GM04504 (cell line): ENCODE data around the gene P4HB.

Experiments
- DNase-seq: peaks from one replicate; pipeline ENCODE4 v3.0.0-alpha.2; 2012; ENCODE audit warnings: low read depth

P4HB gene

DNA sequence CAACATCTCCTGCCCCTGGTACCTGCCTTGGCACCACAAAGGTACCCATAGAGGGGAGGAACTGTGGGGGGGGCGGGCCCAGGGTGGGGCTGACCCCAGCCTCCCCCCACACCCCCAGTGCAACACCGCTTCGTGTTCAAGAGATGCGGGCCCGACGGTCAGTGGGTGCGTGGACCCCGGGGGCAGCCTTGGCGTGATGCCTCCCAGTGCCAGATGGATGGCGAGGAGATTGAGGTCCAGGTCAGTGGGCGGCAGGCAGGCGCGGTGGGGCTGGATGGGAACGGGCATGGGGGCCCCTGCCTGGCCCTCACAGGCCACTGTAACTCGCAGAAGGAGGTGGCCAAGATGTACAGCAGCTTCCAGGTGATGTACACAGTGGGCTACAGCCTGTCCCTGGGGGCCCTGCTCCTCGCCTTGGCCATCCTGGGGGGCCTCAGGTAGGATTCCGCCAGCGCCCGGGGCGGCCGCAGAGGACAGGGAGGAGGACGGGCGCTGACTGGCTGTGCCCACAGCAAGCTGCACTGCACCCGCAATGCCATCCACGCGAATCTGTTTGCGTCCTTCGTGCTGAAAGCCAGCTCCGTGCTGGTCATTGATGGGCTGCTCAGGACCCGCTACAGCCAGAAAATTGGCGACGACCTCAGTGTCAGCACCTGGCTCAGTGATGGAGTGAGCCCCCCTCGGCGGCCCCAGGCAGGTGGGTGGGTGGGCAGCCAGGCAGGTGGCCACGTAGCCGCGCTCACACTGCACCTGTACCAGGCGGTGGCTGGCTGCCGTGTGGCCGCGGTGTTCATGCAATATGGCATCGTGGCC lies 49.2 kb downstream of the P4HB start:
- no peak for DNase-seq

DNA sequence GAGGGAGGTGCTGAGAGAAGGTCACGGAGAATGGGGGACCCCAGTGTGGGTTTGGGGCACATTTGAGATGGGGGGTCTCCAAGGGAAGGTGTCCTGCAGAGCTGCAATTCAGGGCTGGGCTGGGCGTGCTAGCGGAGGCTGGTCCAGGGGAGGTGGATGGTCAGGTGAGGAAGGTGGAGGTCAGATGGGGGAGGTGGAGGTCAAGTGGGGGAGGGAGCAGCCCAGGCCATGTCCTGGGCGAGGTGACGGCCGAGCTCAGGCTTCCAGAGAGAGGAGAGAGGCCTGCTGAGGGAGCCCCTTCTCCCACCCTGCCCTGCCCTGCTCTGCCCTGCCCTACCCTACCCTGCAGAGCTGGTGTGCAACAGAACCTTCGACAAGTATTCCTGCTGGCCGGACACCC lies 49.9 kb downstream of the P4HB start:
- no peak for DNase-seq

DNA sequence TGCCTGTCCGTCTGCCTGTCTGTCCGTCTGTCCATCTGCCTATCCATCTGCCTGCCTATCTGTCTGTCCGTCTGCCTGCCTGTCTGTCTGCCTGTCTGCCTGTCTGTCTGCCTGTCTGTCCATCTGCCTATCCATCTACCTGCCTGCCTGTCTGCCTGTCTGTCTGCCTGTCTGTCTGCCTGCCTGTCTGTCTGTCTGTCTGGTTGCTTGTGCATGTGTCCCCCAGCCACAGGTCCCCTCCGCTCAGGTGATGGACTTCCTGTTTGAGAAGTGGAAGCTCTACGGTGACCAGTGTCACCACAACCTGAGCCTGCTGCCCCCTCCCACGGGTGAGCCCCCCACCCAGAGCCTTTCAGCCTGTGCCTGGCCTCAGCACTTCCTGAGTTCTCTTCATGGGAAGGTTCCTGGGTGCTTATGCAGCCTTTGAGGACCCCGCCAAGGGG lies 50.8 kb downstream of the P4HB start:
- DNase-seq: no peak

DNA sequence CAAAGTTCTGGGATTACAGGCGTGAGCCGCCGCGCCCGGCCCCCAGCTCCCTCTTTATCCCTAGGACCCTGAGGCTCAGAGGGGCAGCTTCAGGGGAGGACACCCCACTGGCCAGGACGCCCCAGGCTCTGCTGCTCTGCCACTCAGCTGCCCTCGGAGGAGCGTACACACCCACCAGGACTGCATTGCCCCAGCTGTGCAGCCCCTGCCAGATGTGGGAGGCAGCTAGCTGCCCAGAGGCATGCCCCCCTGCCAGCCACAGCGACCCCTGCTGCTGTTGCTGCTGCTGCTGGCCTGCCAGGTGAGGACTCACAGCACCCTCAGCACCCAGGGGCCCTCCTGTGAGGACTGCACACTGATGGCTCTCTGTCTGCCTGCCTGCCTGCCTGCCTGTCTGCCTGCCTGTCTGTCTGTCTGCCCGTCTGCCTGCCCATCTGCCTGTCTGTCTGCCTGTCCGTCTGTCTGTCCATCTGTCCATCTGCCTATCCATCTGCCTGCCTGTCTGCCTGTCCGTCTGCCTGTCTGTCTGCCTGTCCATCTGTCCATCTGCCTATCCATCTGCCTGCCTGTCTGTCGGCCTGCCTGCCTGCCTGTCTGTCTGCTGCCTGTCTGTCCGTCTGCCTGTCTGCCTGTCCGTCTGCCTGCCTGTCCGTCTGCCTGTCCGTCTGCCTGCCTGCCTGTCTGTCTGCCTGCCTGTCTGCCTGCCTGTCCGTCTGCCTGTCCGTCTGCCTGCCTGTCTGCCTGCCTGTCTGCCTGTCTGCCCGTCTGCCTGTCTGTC lies 51.4 kb downstream of the P4HB start:
- DNase-seq: no peak

DNA sequence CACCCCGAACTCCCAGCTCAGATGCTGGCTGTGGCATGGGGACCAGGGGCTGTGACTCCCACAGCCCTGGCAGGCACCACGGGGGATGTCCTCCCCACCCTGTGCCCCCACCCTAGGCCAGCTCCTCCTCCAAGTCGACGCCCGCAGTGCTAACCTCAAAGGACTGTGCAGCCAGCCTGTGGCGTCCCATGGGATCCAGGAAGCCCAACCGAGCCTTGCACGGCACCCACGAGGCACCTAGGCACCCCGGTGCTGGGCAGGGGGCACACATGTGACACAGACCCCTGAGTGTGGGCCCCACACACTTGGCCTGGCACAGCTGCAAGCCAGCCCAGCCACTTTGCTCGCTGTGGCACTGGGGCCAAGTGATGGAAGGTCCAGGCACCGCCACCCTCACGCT lies 52.5 kb downstream of the P4HB start:
- DNase-seq: no peak

DNA sequence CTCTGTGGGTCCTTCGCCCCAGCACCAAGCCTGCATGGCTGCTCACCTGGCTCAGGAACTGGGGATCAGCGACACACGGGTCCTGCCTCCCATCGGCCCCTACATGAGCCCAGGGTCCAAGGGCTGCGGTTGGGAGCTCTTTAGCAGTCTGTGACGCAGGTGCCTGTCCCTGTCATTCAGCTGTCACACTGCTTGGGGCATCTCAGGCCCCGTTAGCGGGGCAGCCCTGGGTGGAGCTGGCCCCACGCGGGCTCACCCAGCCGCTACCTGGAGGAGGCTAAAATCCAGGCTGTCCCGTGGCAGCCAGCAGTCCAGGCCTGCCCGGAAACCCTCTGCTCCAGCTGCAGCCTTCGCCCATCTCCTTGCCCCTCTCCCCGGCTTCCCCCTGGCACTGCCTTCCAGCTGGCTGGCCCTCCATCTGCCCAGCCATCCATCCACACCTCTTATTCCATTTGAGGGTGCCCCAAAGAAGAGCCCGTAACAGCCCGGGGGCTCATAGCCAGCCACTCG lies 53.1 kb downstream of the P4HB start:
- DNase-seq: no peak

DNA sequence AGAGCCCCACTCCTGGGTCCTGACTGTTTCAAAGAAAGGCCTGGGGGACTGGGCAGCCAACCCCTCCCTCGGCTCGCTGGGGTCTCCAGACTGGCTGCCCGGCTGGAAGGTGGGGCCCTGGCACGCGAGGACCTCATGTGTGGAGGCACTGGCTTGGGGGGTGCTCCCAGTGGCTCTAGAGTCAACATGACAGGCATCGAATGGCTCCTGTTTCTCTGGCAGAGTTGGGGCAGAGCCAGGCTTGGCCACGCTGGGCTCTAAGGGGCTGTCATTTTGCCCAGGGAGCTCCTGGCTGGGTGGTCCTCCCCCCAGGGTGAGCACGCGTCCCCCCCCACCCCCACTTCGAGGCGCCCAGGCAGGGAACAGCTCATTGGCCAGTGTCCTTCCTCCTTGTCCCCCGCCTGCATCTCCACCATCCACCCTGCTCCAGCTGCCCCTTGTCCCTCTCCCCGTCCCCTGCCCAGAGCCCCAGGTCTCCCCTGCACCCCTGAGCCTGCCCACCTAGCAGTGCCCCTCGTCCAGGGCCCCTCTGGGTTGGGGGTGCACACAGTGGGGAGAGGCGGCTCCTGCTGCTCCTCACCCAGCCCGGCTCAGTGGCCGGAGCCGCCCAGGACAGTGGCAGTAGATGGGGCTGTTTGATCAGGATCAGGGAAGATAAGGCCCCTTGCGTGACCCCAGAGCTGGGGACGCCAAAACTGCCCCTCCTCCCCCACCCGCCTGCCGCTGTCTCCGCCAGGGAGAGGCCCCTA lies 53.7 kb downstream of the P4HB start:
- DNase-seq: no peak

DNA sequence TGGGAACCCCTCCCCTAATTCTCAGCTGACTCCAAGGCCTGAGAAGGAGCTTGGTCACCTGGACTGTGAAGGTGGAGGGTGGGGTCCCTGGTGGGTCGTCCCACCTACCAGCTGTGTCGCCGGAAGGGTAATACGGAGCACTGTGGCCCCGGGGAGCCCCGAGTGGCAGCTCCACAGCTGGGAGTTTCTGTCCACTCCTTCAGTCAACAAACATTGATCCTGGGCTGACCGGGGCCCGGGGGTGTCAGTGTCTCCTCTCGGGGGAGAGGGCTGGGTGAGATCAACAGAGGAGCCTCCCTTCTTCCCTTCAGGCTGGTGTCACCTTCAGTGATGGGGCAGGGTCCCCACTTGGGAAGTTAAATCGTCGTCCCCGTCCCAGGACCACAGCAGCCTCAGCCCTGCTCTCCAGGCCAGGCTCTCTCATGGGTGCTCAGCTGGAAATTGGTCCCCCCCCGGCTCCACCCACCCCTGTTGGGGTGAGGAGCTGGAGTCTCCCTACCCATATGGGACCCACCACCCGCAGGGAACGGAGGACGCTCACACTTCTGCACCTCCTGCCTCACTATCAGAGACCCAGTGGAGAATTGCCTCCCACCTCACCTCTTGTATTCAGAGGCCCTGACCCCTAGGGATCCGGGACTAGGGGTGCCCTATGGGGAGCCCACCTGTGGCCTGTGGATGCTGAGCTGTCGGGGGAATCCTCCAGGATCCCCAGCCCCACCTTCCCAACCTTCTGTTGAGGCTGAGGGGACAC lies 54.5 kb downstream of the P4HB start:
- no peak for DNase-seq

DNA sequence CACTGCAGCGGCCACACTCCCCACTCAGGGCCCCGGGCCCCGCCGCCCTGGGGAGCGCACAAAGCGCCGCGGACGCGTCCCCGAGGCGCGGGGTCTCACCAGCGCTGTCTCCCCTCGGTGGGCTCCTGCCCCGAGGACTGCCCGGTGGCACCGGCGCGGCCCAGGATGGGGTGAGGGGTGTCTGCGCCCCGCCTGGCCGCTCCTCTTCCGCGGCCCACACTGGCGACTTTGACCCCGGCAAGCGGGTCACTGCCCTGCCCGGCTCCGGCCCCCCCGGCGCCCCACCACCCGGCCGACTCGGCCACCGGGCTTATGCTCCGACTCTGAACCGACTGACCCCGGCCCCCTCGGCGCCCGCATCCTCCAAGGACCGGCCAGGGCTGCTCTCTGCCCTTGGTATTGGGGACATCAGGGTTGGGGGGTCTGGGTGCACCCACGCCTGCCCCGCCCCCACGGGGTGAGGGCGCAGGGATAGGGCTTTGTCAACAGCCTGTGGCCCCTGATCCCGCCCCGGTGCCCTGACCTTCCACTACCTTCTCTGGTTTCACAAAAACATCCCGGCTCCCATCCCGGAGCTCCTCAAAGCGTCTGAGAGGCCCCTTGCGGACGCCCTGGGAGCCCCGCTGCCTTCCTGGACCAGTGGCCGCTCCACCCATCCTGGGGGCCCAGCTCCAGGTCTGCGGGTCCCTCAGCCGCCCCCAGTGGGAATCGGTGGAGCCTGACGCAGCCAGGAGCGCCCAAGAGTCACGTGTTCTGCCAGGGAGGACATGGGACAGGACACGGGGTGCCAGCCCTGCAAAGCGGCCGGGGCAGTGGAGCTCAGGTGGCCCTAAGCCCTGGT lies 55.6 kb downstream of the P4HB start:
- DNase-seq: no peak

DNA sequence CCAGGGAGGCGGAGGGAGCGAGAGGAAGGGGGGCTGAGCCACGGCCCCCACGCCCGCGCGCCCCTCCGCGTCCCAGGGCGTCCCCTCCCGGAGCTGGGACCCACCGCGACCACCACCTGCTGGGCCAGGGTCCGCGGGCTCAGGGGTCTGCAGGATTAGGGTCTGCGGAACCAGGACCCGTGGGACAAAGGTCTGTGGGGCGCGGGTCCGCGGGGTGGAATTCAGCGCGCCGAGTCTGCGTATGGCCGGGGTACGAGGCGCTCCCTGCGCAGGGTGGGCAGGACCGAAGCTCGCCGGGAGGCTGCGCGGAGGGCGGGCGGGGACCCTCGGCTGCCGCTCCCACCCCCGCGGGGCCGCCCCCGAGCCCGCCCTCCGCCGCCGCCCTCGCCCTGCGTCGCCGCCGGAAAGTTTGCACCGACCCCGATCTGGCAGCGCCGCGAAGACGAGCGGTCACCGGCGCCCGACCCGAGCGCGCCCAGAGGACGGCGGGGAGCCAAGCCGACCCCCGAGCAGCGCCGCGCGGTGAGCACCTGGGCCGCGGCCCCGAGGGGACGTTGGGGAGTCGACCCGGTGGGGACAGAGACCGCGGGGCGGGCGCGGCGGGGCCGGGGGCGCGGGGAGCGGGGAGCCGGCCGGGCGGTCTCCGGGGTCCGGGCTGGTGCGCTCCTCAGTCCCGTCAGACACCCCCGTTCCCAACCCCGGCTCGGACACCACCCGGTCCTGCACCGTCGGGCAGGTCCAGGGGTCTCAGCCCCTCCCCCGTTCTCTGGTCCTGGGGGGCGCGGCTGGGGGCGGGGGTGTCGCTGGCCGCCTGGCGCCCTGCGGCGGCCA lies 56.4 kb downstream of the P4HB start, which contains the start of gene GCGR:
Gene GCGR, plus strand, starts transcription at position 423 of the 831 bp plus-strand sequence. CDS start 4,869 bp downstream, outside the sequence.
- no peak for DNase-seq

DNA sequence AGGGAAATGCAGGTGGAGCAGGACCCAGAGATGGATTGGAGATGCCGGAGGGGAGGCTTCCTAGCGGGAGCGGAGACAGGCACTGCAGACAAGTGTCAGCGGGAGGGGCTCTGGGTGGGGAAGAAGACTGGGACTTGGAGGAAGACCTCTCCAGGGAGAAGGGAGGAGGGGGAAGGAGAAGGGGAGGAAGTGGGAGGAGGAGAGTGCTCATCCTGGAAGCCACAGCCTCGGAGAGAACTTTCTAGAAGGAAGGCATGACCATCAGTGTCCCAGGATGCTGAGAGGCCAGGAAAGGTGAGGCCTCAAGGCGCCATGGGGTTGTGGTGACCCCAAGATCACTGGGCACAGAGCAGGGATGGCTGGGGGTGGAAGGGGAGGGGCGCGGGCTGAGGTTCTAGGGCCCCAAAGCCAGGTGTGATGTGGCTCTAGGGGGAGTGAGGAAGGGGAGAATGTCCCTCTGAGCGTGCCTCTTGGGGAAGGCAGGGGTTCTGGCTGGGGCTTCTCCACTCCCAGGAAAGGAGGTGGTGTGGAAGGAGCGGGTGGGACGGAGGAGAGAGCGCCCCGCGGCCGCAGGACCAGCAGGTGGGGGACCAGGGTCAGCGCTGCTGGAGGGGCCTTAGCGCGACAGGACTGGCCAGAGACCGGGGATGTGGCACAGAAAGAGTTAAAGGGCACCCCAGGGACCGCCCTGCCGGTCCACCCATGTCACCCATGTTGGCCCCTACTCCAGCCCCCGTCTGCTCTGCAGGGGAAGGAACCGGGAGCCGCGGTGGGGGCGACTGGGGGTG lies 57.3 kb downstream of the P4HB start:
- no peak for DNase-seq

DNA sequence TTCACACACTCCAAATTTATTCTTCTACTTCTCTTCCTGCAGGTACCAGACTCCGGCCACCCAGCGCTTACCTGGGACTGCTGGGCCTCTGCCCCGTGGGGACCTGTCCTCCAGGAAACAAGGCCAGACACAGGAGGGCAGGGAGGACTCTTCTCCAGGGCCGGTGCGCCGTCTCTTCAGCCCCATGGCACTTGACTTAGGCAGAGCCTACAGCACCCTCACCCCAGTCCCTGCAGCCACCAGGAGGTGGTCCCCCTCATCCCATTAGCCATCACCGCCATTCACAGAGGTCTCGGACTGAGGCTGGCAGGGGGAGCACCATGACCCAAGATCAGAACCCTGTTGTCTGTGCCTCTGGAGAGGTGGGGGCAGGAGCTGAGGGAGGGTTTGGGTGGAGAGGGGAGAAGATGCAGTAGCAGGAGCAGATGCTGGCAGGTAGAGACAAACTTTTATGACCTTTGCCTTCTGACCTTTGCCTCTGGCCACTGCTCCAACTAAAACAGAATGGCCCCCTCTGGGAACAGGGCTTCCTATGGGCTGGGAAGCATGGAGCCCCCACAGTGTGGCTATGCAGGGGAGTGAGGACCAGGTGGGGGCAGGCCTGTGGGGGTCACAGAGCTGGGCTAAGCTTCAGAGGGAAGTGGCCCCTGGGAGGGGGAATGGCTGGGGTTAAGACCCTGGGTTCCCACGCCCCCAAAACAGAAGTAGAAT lies 58.1 kb downstream of the P4HB start:
- DNase-seq: no peak

DNA sequence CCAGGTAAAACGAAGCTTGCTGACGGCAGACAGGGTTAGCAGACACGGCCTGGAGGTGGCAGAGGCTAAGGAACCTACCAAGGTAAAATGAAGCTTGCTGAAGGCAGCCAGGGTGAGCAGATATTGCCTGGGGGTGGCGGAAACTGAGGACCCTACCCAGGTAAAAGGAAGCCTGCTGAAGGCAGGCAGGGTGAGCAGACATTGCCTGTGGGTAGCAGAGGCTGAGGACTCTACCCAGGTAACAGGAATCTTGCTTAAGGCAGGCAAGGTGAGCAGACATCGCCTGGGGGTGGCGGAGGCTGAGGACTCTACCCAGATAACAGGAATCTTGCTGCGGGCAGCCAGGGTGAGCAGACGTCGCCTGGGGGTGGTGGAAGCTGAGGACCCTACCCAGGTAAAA lies 59.0 kb downstream of the P4HB start:
- DNase-seq: no peak

DNA sequence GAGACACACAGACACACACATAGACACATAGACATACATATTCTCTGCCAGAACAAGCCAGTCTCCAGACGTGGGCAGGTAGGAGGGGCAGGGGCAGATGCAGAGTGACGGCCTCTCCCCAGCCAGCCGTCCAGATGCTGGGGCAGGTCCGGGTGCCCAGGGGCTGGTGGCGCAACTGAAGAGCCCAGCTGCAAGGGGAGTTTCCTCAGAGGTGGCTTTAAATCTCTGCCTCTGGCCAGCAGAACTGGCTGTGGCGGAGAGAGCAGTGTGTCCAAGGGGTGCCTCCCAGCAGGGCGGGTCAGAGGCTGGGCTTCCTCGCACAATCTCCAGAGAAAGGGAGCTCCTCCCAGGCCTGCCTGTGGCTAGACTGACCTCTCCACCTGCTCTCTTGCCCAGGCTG lies 65.8 kb downstream of the P4HB start:
- DNase-seq: no peak

DNA sequence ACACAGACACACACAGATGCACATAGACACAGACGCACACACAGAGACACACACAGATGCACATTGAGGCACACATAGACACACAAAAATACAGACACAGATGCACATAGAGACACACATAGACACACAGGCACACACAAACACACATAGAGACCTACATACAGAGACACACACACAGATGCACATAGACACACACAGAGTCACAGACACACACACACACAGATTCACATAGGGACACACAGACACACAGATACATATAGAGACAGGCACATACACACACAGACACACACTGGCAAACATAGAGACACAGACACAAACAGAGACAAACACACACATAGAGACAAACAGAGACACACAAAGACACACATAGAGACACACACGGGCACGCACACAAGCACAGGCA lies 66.3 kb downstream of the P4HB start:
- DNase-seq: no peak
